HCT116 (cell line): ENCODE results near the gene IMMT. TPM values are rescaled to one million over a fixed set of nuclear protein-coding genes. Genes with fewer than 3 reads are reported as not detected.
"Not testable (repeated sequence)": the region's sequence is repeated elsewhere in the genome, so short reads cannot be mapped to it uniquely, and the experiment has no call there.

Experiments
- ATAC-seq: fragments of 200-7000 bp; cut with Tn5 transposase; 2 replicates; pipeline ENCODE4 v1.9.1; 2020; ENCODE audit warnings: mild to moderate bottlenecking, moderate library complexity
- BruUV-seq: library from RNA; stranded (reverse); fragments of 400-500 nt; replicated peaks from 2 replicates; lab custom pipeline; 2021; lab: Mats Ljungman, UMichigan
- CTCF ChIA-PET: fragments of 300-600 bp; sonication (Branson Sonifier 250); formaldehyde crosslinking; loops from one replicate; lab custom pipeline; 2021; ENCODE audit warnings: antibody characterized with exemption; lab: Charles Lee
- POLR2A ChIA-PET: fragments of 300-600, 350-600 bp; sonication (Branson Sonifier 250); formaldehyde crosslinking; loops from one replicate; lab custom pipeline; 2021; ENCODE audit warnings: antibody characterized with exemption; lab: Charles Lee
- RAD21 ChIA-PET, 2 experiments: fragments of 300-600 bp; sonication (Branson Sonifier 250); formaldehyde crosslinking; loops; one replicate each; lab custom pipeline; 2023; ENCODE audit warnings: low total read pairs in 2 of 2; ENCODE audit not compliant: uncharacterized antibody in 2 of 2, unreplicated experiment in 2 of 2, low non-redundant PET in 1 of 2; lab: Charles Lee
- DNase-seq: peaks from one replicate; pipeline ENCODE4 v3.0.0-alpha.2; 2010; ENCODE audit warnings: low read depth, low spot score
- H2AFZ ChIP-seq: fragments of 200-600 bp; shearing (Covaris generic), sonication (generic); 2 replicates; pipeline ENCODE4 v1.6.1; 2017; ENCODE audit warnings: low read depth, mixed run types, mixed read lengths, antibody characterized with exemption, low read length; ENCODE audit not compliant: poor library complexity, severe bottlenecking
- H3K27ac ChIP-seq: 2 replicates; pipeline ENCODE4 v1.5.1; 2012; ENCODE audit warnings: low read depth, low read length
- H3K27me3 ChIP-seq: fragments of 200-600 bp; sonication (generic); 2 replicates; pipeline ENCODE4 v1.6.1; 2016; ENCODE audit warnings: mixed run types, low read length, mixed read lengths; ENCODE audit not compliant: insufficient read depth
- H3K36me3 ChIP-seq, 2 experiments: fragments of 200-500 bp in 1 of 2; fragments of 200-600 bp in 1 of 2; sonication (Bioruptor generic) in 1 of 2; sonication (generic) in 1 of 2; 2 replicates each; pipeline versions ENCODE4 v1.5.1 to v1.6.1; 2014 to 2016; ENCODE audit warnings: low read length in 2 of 2, inconsistent platforms in 1 of 2, mixed read lengths in 1 of 2, mixed run types in 1 of 2; ENCODE audit not compliant: insufficient read depth in 2 of 2, control insufficient read depth in 1 of 2
- H3K4me1 ChIP-seq, 2 experiments: fragments of 200-600 bp in 1 of 2; sonication (generic) in 1 of 2; 2 replicates each; pipeline versions ENCODE4 v1.5.1 to v1.6.1; 2012 to 2017; ENCODE audit warnings: low read length in 2 of 2, inconsistent platforms in 1 of 2, mild to moderate bottlenecking in 1 of 2, mixed read lengths in 1 of 2, mixed run types in 1 of 2, moderate library complexity in 1 of 2; ENCODE audit not compliant: insufficient read depth in 2 of 2, control insufficient read depth in 1 of 2
- H3K4me2 ChIP-seq: fragments of 200-600 bp; sonication (generic); 2 replicates; pipeline ENCODE4 v1.6.1; 2017; ENCODE audit warnings: mixed run types, low read length, mixed read lengths
- H3K4me3 ChIP-seq, 2 experiments: fragments of 200-600 bp in 1 of 2; sonication (generic) in 1 of 2; replicated peaks in 1 of 2; 2 replicates each; pipeline ENCODE4 v1.5.1; 2011 to 2016; ENCODE audit warnings: low read length in 2 of 2, control low read depth in 1 of 2, low read depth in 1 of 2, mild to moderate bottlenecking in 1 of 2, mixed read lengths in 1 of 2, mixed run types in 1 of 2
- H3K79me2 ChIP-seq: fragments of 200-600 bp; sonication (generic); 2 replicates; pipeline ENCODE4 v1.6.1; 2017; ENCODE audit warnings: mild to moderate bottlenecking, mixed run types, low read length, moderate library complexity, mixed read lengths; ENCODE audit not compliant: insufficient read depth
- H3K9ac ChIP-seq: fragments of 200-600 bp; sonication (generic); 2 replicates; pipeline ENCODE4 v1.6.1; 2016; ENCODE audit warnings: low read length, mixed read lengths
- H3K9me2 ChIP-seq: fragments of 200-600 bp; sonication (generic), shearing (Covaris generic); 2 replicates; pipeline ENCODE4 v1.6.1; 2017; ENCODE audit warnings: mixed run types, mild to moderate bottlenecking, moderate library complexity; ENCODE audit not compliant: insufficient read depth
- H3K9me3 ChIP-seq, 2 experiments: fragments of 200-500 bp in 1 of 2; fragments of 200-600 bp in 1 of 2; sonication (Bioruptor generic) in 1 of 2; sonication (generic) in 1 of 2; 2 replicates each; pipeline ENCODE4 v1.6.1; 2014 to 2017; ENCODE audit warnings: low read length in 2 of 2, mixed read lengths in 2 of 2, inconsistent platforms in 1 of 2, low read depth in 1 of 2, mild to moderate bottlenecking in 1 of 2, mixed run types in 1 of 2, moderate library complexity in 1 of 2; ENCODE audit not compliant: control insufficient read depth in 1 of 2, insufficient read depth in 1 of 2
- H4K20me1 ChIP-seq: fragments of 200-600 bp; sonication (generic), shearing (Covaris generic); 2 replicates; pipeline ENCODE4 v1.6.1; 2017; ENCODE audit warnings: mixed run types, mild to moderate bottlenecking, moderate library complexity; ENCODE audit not compliant: insufficient read depth
- FOSL1 ChIP-seq: IDR thresholded peaks from 2 replicates; pipeline ENCODE4 v1.6.1; 2012; ENCODE audit warnings: low read depth
- JUND ChIP-seq: IDR thresholded peaks from 2 replicates; pipeline ENCODE4 v1.6.1; 2012
- intact Hi-C: fragments of 100-400 bp; cut with micrococcal nuclease; formaldehyde crosslinking; loops from 2 replicates; pipeline ENCODE4 v1.10.0; 2022
- total RNA-seq: library from RNA; stranded (reverse); gene quantifications from one replicate; pipeline ENCODE4 v1.2.1, GENCODE V29; 2021; ENCODE audit not compliant: unreplicated experiment
- TF ChIP-seq, protein P1 (sequence below): IDR thresholded peaks from 2 replicates; pipeline ENCODE4 v1.6.1; 2012; ENCODE audit warnings: low read depth

IMMT gene
- total RNA-seq, 1 experiment from 2014 or later = 125 TPM

DNA sequence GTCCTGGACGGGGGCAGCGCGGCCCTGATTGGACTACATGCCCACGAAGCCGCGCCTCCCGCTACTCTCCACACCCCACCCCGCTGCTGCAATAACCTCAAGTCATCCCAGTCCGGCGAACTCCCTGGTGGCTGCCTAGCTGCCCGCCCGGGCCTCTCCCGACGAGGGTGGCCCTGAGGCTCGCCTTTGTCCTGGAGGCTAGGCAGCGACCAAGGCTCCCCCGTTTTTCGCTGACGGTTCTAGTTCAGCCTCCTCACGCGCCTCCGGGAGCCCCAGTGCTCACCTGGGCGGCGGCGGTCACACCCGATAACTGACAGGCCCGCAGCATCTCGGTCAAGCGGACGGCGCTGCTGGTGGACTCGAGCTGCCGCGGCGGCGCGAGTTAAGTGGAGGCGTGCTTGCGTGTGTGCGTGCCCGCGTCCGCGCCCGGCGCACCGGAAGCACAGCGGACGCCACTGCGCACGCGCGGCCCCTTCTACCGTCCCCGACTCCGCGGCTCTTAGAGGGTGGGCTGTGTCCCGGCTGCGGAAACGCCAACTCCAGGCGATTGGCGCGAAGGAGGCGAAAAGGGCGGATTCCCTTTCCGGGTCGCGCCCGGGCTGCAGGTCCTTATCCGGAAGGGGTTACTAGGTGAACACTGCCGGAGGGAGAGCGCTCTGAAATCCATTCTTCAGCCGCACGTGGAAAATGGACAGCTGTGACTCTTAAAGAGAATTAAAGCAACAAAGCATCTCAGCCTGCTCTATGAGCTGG is at the start of gene IMMT (continued):
- TF ChIP-seq, protein P1, sequence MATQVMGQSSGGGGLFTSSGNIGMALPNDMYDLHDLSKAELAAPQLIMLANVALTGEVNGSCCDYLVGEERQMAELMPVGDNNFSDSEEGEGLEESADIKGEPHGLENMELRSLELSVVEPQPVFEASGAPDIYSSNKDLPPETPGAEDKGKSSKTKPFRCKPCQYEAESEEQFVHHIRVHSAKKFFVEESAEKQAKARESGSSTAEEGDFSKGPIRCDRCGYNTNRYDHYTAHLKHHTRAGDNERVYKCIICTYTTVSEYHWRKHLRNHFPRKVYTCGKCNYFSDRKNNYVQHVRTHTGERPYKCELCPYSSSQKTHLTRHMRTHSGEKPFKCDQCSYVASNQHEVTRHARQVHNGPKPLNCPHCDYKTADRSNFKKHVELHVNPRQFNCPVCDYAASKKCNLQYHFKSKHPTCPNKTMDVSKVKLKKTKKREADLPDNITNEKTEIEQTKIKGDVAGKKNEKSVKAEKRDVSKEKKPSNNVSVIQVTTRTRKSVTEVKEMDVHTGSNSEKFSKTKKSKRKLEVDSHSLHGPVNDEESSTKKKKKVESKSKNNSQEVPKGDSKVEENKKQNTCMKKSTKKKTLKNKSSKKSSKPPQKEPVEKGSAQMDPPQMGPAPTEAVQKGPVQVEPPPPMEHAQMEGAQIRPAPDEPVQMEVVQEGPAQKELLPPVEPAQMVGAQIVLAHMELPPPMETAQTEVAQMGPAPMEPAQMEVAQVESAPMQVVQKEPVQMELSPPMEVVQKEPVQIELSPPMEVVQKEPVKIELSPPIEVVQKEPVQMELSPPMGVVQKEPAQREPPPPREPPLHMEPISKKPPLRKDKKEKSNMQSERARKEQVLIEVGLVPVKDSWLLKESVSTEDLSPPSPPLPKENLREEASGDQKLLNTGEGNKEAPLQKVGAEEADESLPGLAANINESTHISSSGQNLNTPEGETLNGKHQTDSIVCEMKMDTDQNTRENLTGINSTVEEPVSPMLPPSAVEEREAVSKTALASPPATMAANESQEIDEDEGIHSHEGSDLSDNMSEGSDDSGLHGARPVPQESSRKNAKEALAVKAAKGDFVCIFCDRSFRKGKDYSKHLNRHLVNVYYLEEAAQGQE = no peak
- no peak for TF ChIP-seq FOSL1
- no peak for TF ChIP-seq JUND
- TF ChIP-seq, all 23 proteins: peak for 12

DNA sequence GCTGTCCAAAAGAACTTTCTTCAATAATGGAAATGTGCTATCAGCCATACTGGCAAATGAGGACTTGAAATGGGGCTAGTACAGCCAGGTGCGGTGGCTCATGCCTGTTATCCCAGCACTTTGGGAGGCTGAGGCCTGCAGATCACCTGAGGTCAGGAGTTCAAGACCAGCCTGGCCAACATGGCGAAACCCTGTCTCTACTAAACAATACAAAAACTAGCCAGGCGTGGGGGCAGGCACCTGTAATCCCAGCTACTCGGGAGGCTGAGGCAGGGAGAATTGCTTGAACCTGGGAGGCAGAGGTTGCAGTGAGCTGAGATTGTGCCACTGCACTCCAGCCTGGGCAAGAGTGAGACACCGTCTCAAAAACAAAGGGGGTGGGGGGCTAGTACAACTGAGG is 49.5 kb upstream of the IMMT start:
- ATAC-seq, H3K4me3 ChIP-seq, RAD21 ChIA-PET, H3K79me2 ChIP-seq, H3K27ac ChIP-seq, H3K9me3 ChIP-seq, CTCF ChIA-PET, H3K9ac ChIP-seq, H3K4me2 ChIP-seq, H3K36me3 ChIP-seq, H3K9me2 ChIP-seq, H3K4me1 ChIP-seq, H2AFZ ChIP-seq, H3K27me3 ChIP-seq, POLR2A ChIA-PET, DNase-seq, intact Hi-C loops, BruUV-seq, H4K20me1 ChIP-seq: not testable (repeated sequence)
